Stimulated activated CD4-positive, alpha-beta T cell treated with anti-CD3 and anti-CD28 coated beads, Interleukin-15, amount 100 ng/mL, for 24 hours (primary cell): ENCODE results near the gene CPNE6.
A peak's percentile ranks its signal among the peaks of the same experiment; 100 is the strongest.

Experiments
- DNase-seq: peaks from one replicate; pipeline ENCODE4 v3.0.0-alpha.2; 2020

CPNE6 gene

DNA sequence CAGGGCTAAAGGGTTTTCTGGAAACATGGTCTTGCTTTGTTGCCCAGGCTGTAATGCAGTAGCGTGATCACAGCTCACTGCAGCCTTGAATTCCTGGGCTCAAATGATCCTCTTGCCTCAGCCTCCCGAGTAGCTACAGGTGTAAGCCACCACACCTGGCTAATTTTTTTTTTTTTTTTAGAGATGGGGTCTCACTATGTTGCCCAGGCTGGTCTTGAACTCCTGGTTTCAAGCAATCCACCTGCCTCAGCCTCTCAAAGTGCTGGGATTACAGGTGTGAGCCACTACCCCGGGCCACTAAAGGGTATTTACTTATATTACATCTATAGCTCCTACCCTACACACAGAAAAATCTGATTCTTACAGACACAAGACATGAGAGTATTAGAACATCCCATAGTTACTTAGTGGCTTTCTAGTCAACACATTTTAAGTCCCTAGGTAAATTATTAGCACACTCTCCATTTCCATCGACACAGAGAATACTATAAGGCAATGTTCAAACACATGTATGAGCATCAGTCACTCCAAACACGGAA lies 37.0 kb downstream of the CPNE6 start:
- no peak for DNase-seq

DNA sequence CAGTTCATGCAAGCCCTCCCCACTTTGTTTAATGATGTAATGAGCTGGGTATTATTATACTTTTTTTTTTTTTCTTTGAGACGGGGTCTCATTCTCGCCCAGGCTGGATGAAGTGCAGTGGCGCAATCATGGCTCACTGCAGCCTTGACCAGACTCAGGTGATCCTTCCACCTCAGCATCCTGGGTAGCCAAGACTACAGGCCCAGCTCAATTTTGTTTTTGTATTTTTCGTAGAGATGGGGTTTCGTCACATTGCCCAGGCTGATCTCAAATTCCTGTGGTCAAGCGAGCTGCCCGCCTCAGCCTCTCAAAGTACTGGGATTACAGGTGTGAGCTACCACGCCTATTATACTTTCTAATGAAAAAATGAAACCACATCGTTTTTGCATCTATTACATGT lies 38.7 kb downstream of the CPNE6 start:
- DNase-seq, result no peak

DNA sequence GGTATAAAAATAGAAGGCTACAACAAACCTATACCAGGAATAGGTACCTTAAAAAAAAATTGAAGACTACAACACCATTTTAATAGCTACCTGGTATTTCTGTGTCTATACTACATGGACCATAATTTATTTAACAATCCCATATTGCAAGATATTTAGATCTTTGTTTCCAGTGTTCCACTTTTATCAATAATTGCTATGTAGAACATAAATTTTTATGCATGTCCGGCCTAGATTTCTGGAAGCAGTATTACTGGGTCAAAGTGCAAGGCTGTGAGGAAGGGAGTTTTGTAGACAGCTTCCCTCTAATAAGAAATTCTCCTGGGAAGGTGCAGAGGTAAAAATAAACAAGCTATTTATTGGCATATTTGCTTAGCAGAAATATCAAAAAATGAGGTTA lies 39.2 kb downstream of the CPNE6 start:
- no peak for DNase-seq

GRCh38 chr14:24113379-24113800 lies 42.0 kb downstream of the CPNE6 start:
- DNase-seq, result no peak

DNA sequence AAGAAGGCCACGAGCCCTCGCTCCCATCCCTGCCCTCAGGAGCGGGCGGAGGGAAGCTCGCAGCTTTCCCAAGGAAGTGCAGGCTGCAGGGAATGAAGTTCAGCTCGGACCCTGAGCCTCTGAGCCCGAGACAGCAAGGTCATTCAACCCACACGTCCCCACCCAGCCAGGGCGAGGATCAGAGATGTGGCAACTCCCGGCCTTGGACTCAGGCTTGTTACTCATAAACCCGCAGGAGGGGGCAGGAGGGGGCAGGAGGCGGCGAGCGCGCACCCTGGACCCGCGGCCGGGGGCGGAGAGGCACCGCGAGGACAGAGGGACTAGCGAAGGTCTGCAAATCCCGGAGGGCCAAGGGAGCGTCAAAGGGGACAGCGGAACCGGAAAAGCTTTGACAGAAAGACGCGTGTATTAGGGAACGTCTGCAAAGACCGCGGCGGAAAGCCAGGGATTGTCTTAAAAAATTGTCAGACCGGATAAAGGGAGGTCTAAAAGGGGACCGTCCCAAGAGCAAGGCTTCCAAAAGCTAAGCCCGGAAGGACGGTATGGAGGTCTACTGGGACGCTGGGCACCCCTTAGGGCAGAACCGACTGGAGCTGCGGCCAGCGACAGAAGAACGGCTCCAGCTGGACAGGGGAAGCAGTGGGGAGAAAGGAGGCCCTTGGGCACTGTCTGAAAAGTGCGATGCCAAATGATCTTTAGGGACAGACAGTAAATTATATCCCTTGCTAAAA lies 42.6 kb downstream of the CPNE6 start:
- DNase-seq, result peak; percentile 86

- DNase-seq, result peak; percentile 99
Measured at GRCh38 chr14:24114532-24115421, 43.4 kb downstream of the CPNE6 start, which contains the start of the genes DCAF11 and NRL. Gene DCAF11, plus strand, starts transcription at chr14:24114777. Its CDS starts 818 bp downstream, at chr14:24115595. Gene NRL, minus strand, starts transcription at chr14:24114949. Its CDS starts 32,101 bp downstream, at chr14:24082848.

- DNase-seq, result no peak
Measured at GRCh38 chr14:24115422-24116127, 44.2 kb downstream of the CPNE6 start.

DNA sequence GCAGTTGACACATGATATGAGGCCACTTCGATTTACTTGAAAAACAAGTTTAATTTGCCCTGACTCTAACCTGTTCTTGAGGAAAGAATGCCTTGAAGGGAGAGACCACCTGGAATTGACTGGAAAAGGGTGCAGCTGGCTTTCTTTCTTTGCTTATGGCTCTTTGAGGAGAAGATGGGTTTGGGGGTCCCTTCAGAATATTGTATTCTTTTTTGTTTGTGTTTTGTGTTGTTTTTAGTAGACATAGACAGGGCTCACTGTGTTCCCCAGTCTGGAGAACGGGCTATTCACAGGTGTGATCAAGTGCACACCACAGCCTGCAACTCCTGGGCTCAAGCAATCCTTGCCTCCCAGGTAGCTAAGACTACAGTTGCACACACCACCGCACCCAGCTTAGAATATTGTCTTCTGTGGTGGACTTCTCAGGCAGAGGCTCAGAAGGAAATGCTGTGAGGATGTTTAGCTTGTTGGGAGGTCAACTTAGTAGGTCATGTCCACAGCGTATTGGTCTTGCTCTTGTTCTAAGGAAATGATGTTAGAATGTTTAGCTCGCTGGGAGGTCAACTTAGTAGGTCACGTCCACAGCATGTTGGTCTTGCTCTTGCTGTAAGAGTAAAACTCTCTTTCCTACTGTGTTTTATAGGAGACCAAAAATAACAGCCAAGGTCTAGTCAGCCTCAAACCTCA lies 44.9 kb downstream of the CPNE6 start:
- DNase-seq, result no peak

DNA sequence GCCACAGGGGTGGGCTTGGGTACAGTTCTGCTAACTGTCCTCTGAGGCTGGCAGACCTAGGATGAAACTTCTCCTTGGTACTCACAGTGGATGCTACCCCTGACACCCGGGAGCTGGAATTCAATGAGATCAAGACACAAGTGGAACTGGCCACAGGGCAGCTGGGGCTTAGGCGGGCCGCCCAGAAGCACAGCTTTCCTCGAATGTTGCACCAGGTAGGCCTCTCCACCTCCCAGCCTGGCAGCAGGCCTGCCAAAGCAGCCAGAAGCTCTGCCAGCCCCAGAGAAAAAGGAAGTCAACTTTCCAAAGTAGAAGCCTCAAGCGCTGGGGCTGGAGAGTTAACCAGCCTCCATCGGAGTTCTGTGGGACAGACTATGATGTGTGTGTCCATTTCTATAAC lies 45.8 kb downstream of the CPNE6 start:
- no peak for DNase-seq

- no peak for DNase-seq
Measured at GRCh38 chr14:24119691-24120090, 48.3 kb downstream of the CPNE6 start.

DNA sequence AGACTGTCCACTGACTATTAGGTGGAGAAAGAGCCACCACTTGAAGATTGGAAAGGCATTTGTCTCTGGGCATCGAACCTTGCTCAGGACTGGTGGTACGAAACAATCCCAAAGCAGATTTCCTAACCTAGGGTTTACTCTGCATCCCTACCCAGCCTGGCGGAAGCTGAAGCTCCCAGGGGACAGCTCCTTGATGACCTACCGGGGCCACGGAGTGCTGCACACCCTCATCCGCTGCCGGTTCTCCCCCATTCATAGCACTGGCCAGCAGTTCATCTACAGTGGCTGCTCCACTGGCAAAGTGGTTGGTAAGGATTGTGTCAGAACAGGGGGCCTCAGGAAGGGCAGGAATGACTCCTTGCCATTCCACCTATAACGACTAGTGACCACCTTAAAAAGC lies 49.8 kb downstream of the CPNE6 start:
- no peak for DNase-seq

GRCh38 chr14:24122416-24122815 lies 51.1 kb downstream of the CPNE6 start:
- DNase-seq, result no peak

GRCh38 chr14:24122898-24123297 lies 51.5 kb downstream of the CPNE6 start:
- no peak for DNase-seq

DNA sequence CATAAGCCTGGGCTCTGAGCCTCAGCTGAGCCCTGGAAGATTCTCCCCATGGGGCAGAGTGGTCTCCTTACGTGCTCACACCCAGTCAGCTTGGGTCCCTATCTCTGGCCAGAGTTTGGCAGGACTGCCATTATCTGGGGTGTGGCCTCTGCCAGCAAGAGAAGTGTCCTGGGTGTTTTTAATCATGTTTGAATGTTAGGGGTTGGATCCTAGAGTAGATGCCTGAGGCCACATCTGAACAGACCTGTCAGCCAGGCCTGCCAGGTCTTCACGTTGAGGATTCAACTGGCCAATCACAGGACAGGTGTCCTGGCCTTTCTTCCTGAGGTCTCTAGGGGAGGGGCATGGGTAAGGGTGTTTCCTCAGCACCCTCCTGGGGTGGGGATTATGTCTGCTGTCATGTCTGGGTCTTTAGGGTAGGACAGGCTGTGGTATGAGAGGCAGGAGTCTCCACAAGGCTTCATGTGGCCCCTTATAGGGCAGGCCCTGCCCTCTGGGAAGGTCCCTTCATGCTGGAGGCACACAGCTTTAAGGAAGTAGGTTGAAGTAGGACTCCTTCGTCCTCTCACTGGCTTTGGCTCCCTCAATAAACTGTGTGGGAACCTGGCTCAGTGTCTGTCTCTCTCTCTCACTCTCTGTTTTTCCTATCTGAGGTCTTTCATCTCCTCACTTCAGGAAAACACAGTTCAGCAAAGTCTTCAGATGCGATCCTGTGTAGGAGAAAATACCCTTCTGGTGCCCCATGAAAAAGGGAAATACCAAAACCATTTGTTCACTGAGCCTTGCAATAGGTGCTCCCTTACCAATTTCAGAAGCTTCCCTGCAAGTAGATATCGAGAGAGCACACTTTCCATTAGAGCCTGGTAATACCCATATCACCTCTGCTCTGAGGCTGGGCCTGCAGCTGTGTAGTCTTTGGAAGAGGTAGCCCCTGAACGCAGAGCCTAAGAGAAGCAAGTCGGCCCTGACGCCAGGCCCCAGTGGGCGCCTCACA lies 52.4 kb downstream of the CPNE6 start:
- no peak for DNase-seq

DNA sequence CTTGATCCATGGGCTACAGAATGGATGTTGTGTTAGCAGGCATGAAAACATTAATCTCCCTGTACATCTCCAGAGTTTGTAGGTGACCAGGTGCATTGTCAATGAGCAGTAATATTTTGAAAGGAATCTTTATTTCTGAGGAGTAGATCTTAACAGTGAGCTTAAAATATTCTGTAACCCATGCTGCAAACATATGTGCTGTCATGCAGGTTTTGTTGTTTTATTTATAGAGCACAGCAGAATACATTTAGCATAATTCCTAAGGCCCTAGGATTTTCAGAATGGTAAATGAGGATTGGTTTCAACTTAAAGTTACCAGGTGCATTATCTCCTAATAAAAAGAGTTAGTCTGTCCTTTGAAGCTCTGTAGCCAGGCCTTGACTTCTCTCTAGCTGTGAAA lies 55.6 kb downstream of the CPNE6 start:
- DNase-seq, result no peak

DNA sequence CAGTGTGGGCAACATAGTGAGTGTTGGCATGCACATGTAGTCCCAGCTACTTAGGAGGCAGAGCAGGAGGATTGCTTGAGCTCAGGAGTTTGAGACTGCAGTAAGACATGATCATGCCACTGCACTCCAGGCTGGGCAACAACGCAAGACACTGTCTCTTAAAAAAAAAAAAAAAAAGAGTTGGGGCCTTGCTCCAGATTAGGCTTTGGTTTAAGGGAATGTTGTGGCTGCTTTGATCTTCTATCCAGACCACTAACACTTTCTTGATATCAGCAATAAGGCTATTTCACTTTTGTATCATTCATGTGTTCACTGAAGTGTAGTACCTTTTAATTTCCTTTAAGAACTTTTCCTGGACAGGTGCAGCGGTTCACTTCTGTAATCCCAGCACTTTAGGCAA lies 56.3 kb downstream of the CPNE6 start:
- no peak for DNase-seq
